Spleen (tissue), 7 donors: ENCODE measurements around the gene HTR5A.

Source experiments
- CTCF ChIP-seq, 11 experiments: fragments of 200-600 bp in 7 of 11; fragments of 450-650 bp in 4 of 11; sonication (generic) in 4 of 11; IDR thresholded peaks in 8 of 11; conservative IDR thresholded peaks in 3 of 11; 1 replicate in 7 of 11; 2 replicates in 4 of 11; pipeline versions ENCODE4 v1.4.0 to v1.8.0; 2016 to 2021; ENCODE audit warnings: antibody characterized with exemption in 11 of 11, inconsistent platforms in 4 of 11, mild to moderate bottlenecking in 1 of 11
- POLR2A ChIP-seq, 3 donors: fragments of 450-650 bp; IDR thresholded peaks; one replicate each; pipeline ENCODE4 v1.5.1; 2017; ENCODE audit warnings: antibody characterized with exemption in 3 of 3, mild to moderate bottlenecking in 1 of 3
- donor health status: DM: no; HTN: no; CAD: no; lungs with moderate emphysema.
- donor health status: DM: no; HTN: no; CAD: no.
- donor health status: DM: no; HTN: no; CAD: no.

- no peak for TF ChIP-seq CTCF (IDR thresholded peaks at IDR 0.05 in 8 of 11, conservative IDR thresholded peaks at IDR 0.05 in 3 of 11)
- no peak for TF ChIP-seq POLR2A (IDR thresholded peaks at IDR 0.05)
Observed at GRCh38 chr7:155115288-155115687, 45.2 kb downstream of the HTR5A start.
